A673 (cell line): Measurements from ENCODE around the gene GP1BB. TPM values are rescaled to one million over a fixed set of nuclear protein-coding genes. Genes with fewer than 3 reads are reported as not detected.

ENCODE experiments used
- BruUV-seq: library from RNA; stranded (reverse); fragments of 400-500 nt; replicated peaks from 2 replicates; lab custom pipeline; 2021; lab: Mats Ljungman, UMichigan
- CTCF ChIA-PET: fragments of 300-600 bp; sonication (Branson Sonifier 250); formaldehyde crosslinking; loops from one replicate; lab custom pipeline; 2022; ENCODE audit warnings: antibody characterized with exemption; lab: Charles Lee
- POLR2A ChIA-PET: fragments of 300-600 bp; sonication (Branson Sonifier 250); formaldehyde crosslinking; loops from one replicate; lab custom pipeline; 2022; ENCODE audit warnings: antibody characterized with exemption; ENCODE audit not compliant: low non-redundant PET; lab: Charles Lee
- DNase-seq: peaks from one replicate; pipeline ENCODE4 v3.0.0-alpha.2; 2015; ENCODE audit warnings: low spot score
- H3K27ac ChIP-seq: fragments of 200-600 bp; sonication (generic); 2 replicates; pipeline ENCODE4 v1.5.1; 2016; ENCODE audit warnings: mixed run types, low read depth, mild to moderate bottlenecking, mixed read lengths, antibody characterized with exemption, low read length; ENCODE audit not compliant: poor library complexity, severe bottlenecking
- H3K27me3 ChIP-seq: fragments of 200-600 bp; sonication (generic); replicated peaks from 2 replicates; pipeline ENCODE4 v1.6.1; 2017; ENCODE audit warnings: mixed run types, low read depth, mild to moderate bottlenecking, mixed read lengths, antibody characterized with exemption, low read length; ENCODE audit not compliant: insufficient read depth, poor library complexity
- H3K36me3 ChIP-seq: fragments of 200-600 bp; sonication (generic); 2 replicates; pipeline ENCODE4 v1.6.1; 2016; ENCODE audit warnings: mixed run types, mild to moderate bottlenecking, mixed read lengths, antibody characterized with exemption, low read length; ENCODE audit not compliant: insufficient read depth, poor library complexity, severe bottlenecking
- H3K4me1 ChIP-seq: fragments of 200-600 bp; sonication (generic); 2 replicates; pipeline ENCODE4 v1.6.1; 2017; ENCODE audit warnings: mixed run types, mild to moderate bottlenecking, mixed read lengths, antibody characterized with exemption, low read length; ENCODE audit not compliant: insufficient read depth, poor library complexity, severe bottlenecking
- H3K4me3 ChIP-seq: fragments of 200-600 bp; sonication (generic); 2 replicates; pipeline ENCODE4 v1.5.1; 2016; ENCODE audit warnings: low read depth, mixed run types, mild to moderate bottlenecking, mixed read lengths, low read length; ENCODE audit not compliant: poor library complexity, severe bottlenecking
- H3K9me3 ChIP-seq: fragments of 200-600 bp; sonication (generic); 2 replicates; pipeline ENCODE4 v1.6.1; 2016; ENCODE audit warnings: mixed run types, low read depth, mild to moderate bottlenecking, mixed read lengths, antibody characterized with exemption, low read length; ENCODE audit not compliant: poor library complexity, severe bottlenecking
- CTCF ChIP-seq: fragments of 300-800, 200-600 bp; sonication (generic); conservative IDR thresholded peaks from 2 replicates; pipeline ENCODE4 v1.5.1; 2017; ENCODE audit warnings: low read depth, mild to moderate bottlenecking, antibody characterized with exemption, low read length, moderate library complexity, mixed read lengths
- EZH2 ChIP-seq: fragments of 200-600 bp; sonication (generic); IDR thresholded peaks from 2 replicates; pipeline ENCODE4 v1.6.1; 2017; ENCODE audit warnings: borderline replicate concordance, low read depth, mild to moderate bottlenecking, mixed read lengths, antibody characterized with exemption, low read length; ENCODE audit not compliant: poor library complexity, severe bottlenecking
- intact Hi-C: fragments of 100-400 bp; cut with micrococcal nuclease; formaldehyde crosslinking; loops from one replicate; pipeline ENCODE4 v1.10.0; 2022; ENCODE audit not compliant: unreplicated experiment
- total RNA-seq: library from RNA; stranded (reverse); gene quantifications from 2 replicates; pipeline ENCODE4 v1.2.3, GENCODE V29; 2021

The GP1BB gene
- total RNA-seq, 1 experiment from 2014 or later = 12.6 TPM

GRCh38 chr22:19769393-19769715 is 46.0 kb downstream of the GP1BB start:
- ChIA-PET CTCF (no interaction called here), POLR2A (no interaction called here)
- no peak for TF ChIP-seq CTCF
- no peak for TF ChIP-seq EZH2
- Histone ChIP-seq H3K27me3 (peaks cover 38% of the 10 kb centered on the region), H3K27ac (no peak overlapping the region), H3K36me3 (no peaks in the 10 kb centered on the region), H3K9me3 (no peaks in the 10 kb centered on the region), H3K4me1 (no peaks in the 10 kb centered on the region), H3K4me3 (no peak overlapping the region)
- intact Hi-C loops = no loop called here
- no peak for DNase-seq
- no TSS peak for BruUV-seq

GRCh38 chr22:19770349-19771220 is 47.2 kb downstream of the GP1BB start:
- no peak overlapping the region for H3K4me3 ChIP-seq
- H3K4me1 ChIP-seq = no peaks in the 10 kb centered on the region
- peaks cover 28% of the 10 kb centered on the region for H3K27me3 ChIP-seq
- BruUV-seq = no TSS peak
- no peaks in the 10 kb centered on the region for H3K36me3 ChIP-seq
- no peak overlapping the region for H3K27ac ChIP-seq
- no peak for DNase-seq
- intact Hi-C loops = no loop called here
- H3K9me3 ChIP-seq = no peaks in the 10 kb centered on the region
- CTCF ChIA-PET = no interaction called here
- POLR2A ChIA-PET = no interaction called here
- TF ChIP-seq EZH2 = no peak

- DNase-seq = no peak
- ChIA-PET POLR2A (no interaction called here), CTCF (no interaction called here)
- intact Hi-C loops = no loop called here
- Histone ChIP-seq H3K4me3 (no peak overlapping the region), H3K4me1 (no peaks in the 10 kb centered on the region), H3K36me3 (no peaks in the 10 kb centered on the region), H3K9me3 (no peaks in the 10 kb centered on the region), H3K27me3 (peaks cover 12% of the 10 kb centered on the region), H3K27ac (no peak overlapping the region)
- TF ChIP-seq EZH2 = no peak
- TF ChIP-seq CTCF = no peak
- no TSS peak for BruUV-seq
Measured at GRCh38 chr22:19772422-19772672, 49.0 kb downstream of the GP1BB start.
